ENCODE results near the gene LSM6. TPM values are rescaled to one million over a fixed set of nuclear protein-coding genes. Genes with fewer than 3 reads are reported as not detected.

Gene LSM6
- polyA plus RNA-seq, 1 of the 3 experiments (the other 2 are of a cell fraction) = 32.5 TPM

- TF ChIP-seq REST (IDR thresholded peaks at IDR 0.05; ENCODE audit: low read depth, low read length) (no peak), TCF12 (IDR thresholded peaks at IDR 0.05) (no peak), RCOR1 (IDR thresholded peaks at IDR 0.05; ENCODE audit: low read length) (no peak), FOXM1 (IDR thresholded peaks at IDR 0.05; ENCODE audit: low read depth) (no peak), TEAD4 (IDR thresholded peaks at IDR 0.05; ENCODE audit: borderline replicate concordance, insufficient read depth) (no peak), JUND (IDR thresholded peaks at IDR 0.05) (no peak)
These were observed 10.3 kb upstream of the LSM6 start (continued) for GRCh38 chr4:146165221-146165620.

- Histone ChIP-seq H4K20me1 (ENCODE audit: insufficient read depth) (no peaks in the 10 kb centered on the region), H3K36me3 (replicated peaks in 1 of 2; ENCODE audit: control insufficient read depth in 1 of 2, insufficient read depth in 2 of 2, low read length in 1 of 2) (no peaks in the 10 kb centered on the region), H3K27ac (ENCODE audit: low read depth in 2 of 2, low read length in 1 of 2) (no peak overlapping the region), H3K9me3 (no peaks in the 10 kb centered on the region), H3K4me3 (ENCODE audit: low read depth in 2 of 2, low read length in 1 of 2) (no peak overlapping the region), H3K79me2 (ENCODE audit: insufficient read depth) (no peaks in the 10 kb centered on the region), H3F3A (replicated peaks; ENCODE audit: insufficient read depth) (no peaks in the 10 kb centered on the region), H3K4me2 (no peak overlapping the region), H3K9me2 (no peaks in the 10 kb centered on the region), H3K4me1 (ENCODE audit: control insufficient read depth in 1 of 2, insufficient read depth in 2 of 2, low read depth in 1 of 2, low read length in 1 of 2) (no peaks in the 10 kb centered on the region), H2AFZ (ENCODE audit: low read depth) (no peak overlapping the region), H3K9ac (no peak overlapping the region), H3K27me3 (ENCODE audit: insufficient read depth) (no peaks in the 10 kb centered on the region)
- DNase-seq = no peak
- POLR2A ChIA-PET = no interaction called here
- CTCF ChIA-PET = no interaction called here
- TF ChIP-seq SIN3A (IDR thresholded peaks at IDR 0.05; ENCODE audit: borderline replicate concordance, low read depth, low read length) (no peak), ELF1 (IDR thresholded peaks at IDR 0.05) (no peak), RFX5 (IDR thresholded peaks at IDR 0.05; ENCODE audit: low read length) (no peak), JUND (IDR thresholded peaks at IDR 0.05) (0 out of 2 replicates have a peak, but pooled peaks have one; percentile 18), GATA2 (CRISPR knock-in tag; IDR thresholded peaks at IDR 0.05) (no peak), FOSL2 (IDR thresholded peaks at IDR 0.05; ENCODE audit: borderline replicate concordance, low read depth) (peak; percentile 29; the same call in 1 of the 2 replicates)
These were observed 9.7 kb upstream of the LSM6 start for GRCh38 chr4:146165840-146166239.

- H3K79me2 ChIP-seq (ENCODE audit: insufficient read depth) = no peaks in the 10 kb centered on the region
- no peak for TF ChIP-seq FOSL2 (IDR thresholded peaks at IDR 0.05; ENCODE audit: borderline replicate concordance, low read depth)
- no peak for TF ChIP-seq YY1 (IDR thresholded peaks at IDR 0.05; ENCODE audit: low read depth)
- TF ChIP-seq POLR2AphosphoS5 (IDR thresholded peaks at IDR 0.05; ENCODE audit: low read depth, low read length) = no peak
- TF ChIP-seq CTCF (IDR thresholded peaks at IDR 0.05) = no peak
- TF ChIP-seq TCF12 (IDR thresholded peaks at IDR 0.05) = no peak
- no peak for TF ChIP-seq RCOR1 (IDR thresholded peaks at IDR 0.05; ENCODE audit: low read length)
- no peak for TF ChIP-seq ZBTB33 (IDR thresholded peaks at IDR 0.05; ENCODE audit: borderline replicate concordance, low read depth)
- no peak for TF ChIP-seq MAX (IDR thresholded peaks at IDR 0.05; ENCODE audit: low read depth)
- TF ChIP-seq SIN3A (IDR thresholded peaks at IDR 0.05; ENCODE audit: borderline replicate concordance, low read depth, low read length) = no peak
- no peak for TF ChIP-seq ELF1 (IDR thresholded peaks at IDR 0.05)
- TF ChIP-seq MEF2A (IDR thresholded peaks at IDR 0.05; ENCODE audit: borderline replicate concordance, low read depth) = no peak
- TF ChIP-seq USF1 (IDR thresholded peaks at IDR 0.05; ENCODE audit: borderline replicate concordance, low read depth) = no peak
- TF ChIP-seq GATA2 (CRISPR knock-in tag; IDR thresholded peaks at IDR 0.05) = no peak
- H3K9ac ChIP-seq = no peak overlapping the region
- H3K9me2 ChIP-seq = no peaks in the 10 kb centered on the region
- H3K36me3 ChIP-seq (replicated peaks in 1 of 2; ENCODE audit: control insufficient read depth in 1 of 2, insufficient read depth in 2 of 2, low read length in 1 of 2) = no peaks in the 10 kb centered on the region
- no peaks in the 10 kb centered on the region; a peak in 1 of 4 replicates for H3K4me1 ChIP-seq (ENCODE audit: control insufficient read depth in 1 of 2, insufficient read depth in 2 of 2, low read depth in 1 of 2, low read length in 1 of 2)
- no peaks in the 10 kb centered on the region for H3K9me3 ChIP-seq
- H3F3A ChIP-seq (replicated peaks; ENCODE audit: insufficient read depth) = no peaks in the 10 kb centered on the region
- no peak for DNase-seq
- 55% methylated on average over 3 of the region's 3 CpGs for WGBS (ENCODE audit: low lambda C conversion rate)
- H3K4me2 ChIP-seq = no peak overlapping the region
- no peak overlapping the region for H3K27ac ChIP-seq (ENCODE audit: low read depth in 2 of 2, low read length in 1 of 2)
- no peak overlapping the region for H2AFZ ChIP-seq (ENCODE audit: low read depth)
- POLR2A ChIA-PET = no interaction called here
- no peaks in the 10 kb centered on the region for H3K27me3 ChIP-seq (ENCODE audit: insufficient read depth)
- CTCF ChIA-PET = no interaction called here
- H4K20me1 ChIP-seq (ENCODE audit: insufficient read depth) = no peaks in the 10 kb centered on the region
- no peak overlapping the region for H3K4me3 ChIP-seq (ENCODE audit: low read depth in 2 of 2, low read length in 1 of 2)
These were observed 5.4 kb upstream of the LSM6 start for GRCh38 chr4:146170149-146170548.

All from SK-N-SH (cell line).